HG03460 (cell line): Measurements from ENCODE around the gene INSC.
"Not testable (repeated sequence)": the region's sequence is repeated elsewhere in the genome, so short reads cannot be mapped to it uniquely, and the experiment has no call there.

Experiments
- ATAC-seq: cut with Tn5 transposase; IDR thresholded peaks from one replicate; pipeline ENCODE4 v1.9.1; 2021; ENCODE audit not compliant: unreplicated experiment

The INSC gene, protein sequence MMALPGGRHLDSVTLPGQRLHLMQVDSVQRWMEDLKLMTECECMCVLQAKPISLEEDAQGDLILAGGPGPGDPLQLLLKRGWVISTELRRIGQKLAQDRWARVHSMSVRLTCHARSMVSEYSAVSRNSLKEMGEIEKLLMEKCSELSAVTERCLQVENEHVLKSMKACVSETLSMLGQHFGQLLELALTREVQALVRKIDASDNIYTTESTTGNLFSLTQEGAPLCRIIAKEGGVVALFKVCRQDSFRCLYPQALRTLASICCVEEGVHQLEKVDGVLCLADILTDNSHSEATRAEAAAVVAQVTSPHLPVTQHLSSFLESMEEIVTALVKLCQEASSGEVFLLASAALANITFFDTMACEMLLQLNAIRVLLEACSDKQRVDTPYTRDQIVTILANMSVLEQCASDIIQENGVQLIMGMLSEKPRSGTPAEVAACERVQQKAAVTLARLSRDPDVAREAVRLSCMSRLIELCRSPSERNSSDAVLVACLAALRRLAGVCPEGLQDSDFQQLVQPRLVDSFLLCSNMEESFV

DNA sequence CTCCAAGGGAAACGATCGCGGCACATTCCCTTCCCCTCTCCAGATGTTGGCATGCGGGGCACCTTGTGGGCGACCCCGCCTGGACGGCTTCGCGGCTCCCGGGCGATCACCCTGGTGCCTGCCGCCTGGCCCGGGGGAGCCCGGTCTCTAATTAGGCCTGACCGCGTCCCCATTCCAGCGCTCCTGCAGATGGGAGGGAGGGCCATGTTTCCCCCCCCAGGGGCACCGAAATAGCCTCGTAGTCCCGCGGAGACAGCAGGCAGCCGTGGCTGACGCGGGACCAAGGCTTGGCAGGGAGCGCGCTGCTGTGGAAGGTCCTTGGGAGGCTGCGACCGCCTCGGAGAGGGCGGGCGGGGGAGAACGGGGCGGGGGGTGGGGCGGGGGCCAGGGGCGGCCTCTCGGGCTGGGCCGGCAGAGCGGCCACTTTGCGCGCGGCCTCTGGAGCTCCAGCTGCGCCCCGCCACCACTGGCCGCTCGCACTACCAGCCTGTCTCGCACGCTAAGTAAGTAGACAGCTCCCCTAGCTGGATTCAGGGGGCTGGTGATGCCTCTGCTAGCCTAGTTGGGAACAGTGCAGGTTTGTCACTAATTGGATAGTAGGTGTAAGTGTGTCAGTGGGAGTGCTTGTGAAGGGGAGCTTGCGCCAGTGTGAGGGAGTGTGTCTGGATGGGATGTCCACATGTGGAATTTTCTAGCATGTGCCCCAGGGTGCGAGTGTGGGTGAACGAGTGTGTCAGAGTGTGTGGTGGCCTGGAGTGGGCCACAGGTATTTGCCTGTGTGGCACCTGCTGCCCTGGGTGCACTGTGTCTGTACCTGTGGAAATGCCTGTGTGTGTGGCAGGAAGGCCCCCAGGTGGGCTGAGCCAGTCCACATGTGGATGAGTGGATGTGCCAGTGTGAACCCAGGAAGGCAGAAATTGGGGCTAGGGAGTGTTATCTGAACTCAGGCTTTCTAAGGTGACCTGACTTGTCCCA lies at the start of gene INSC:
Gene INSC (plus strand): TSS at position 423 of the 975 bp plus-strand sequence. CDS start 34,252 bp downstream, outside the sequence.
- no peak for ATAC-seq

DNA sequence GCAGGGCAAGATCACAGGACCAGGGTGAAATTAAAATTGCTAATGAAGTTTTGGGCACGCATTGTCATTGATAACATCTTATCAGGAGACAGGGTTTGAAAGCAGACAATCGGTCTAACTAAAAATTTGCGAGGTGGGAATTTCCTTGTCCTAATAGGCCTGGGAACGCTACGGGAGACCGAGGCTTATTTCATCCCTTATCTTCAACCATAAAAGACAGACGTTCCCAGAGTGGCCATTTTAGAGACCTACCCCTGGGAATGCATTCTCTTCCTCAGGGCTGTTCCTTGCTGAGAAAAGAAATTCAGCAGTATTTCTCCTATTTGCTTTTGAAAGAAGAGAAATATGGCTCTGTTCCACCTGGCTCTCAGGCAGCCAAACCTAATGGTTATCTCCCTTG lies 45.0 kb upstream of the INSC start:
- ATAC-seq, result not testable (repeated sequence)

- ATAC-seq, result no peak
Observed at GRCh38 chr11:15071556-15072255, 43.0 kb upstream of the INSC start.

- ATAC-seq, result no peak
Observed at GRCh38 chr11:15072551-15073143, 42.1 kb upstream of the INSC start.

- no peak for ATAC-seq
Observed at GRCh38 chr11:15073361-15074205, 41.1 kb upstream of the INSC start, which contains the start of gene CALCB. Gene CALCB (plus strand): TSS chr11:15073593. CDS start chr11:15074719, 1,126 bp downstream.

- ATAC-seq, result peak; percentile 86
Observed at GRCh38 chr11:15074206-15075161, 40.2 kb upstream of the INSC start.

GRCh38 chr11:15075162-15075526 lies 39.6 kb upstream of the INSC start:
- no peak for ATAC-seq

DNA sequence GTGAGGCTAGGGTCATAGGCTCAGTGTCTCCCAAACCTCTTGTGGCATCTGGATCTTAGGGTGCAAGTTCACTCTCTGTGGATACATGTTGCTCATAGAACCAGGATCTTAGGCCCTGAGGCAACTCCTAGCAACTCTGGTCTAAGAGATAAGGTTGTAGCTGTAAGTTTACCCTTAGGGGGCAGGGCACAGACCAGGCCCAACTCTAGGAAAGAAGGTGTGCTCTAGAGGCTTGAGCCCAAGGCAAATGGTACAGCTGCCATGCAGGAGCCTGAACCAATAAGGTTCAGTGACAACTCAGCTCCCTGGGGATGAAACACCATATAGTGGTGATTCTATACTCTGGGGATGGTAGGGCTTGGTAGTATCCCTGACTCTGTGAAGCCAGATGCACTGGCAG lies 23.5 kb upstream of the INSC start:
- no peak for ATAC-seq

DNA sequence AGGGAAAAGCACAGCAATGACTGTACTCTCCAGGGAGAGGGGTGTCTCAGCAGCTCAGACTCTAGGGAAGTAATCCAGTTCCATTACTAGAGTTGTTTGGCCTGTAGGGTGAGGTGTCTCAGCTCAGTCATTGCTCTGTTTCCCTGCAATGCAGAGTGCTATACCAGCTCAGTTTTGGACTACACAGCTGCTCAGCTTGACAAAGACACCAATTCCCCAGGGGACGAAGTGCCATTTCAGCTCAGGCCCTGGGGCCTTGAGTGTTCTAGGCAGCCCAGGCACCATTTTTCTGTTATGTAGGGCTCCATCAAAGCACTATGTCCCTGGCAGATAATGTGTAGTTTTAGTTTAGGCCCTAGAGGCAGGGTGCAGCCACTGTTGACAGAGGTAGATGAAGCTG lies 23.1 kb upstream of the INSC start:
- ATAC-seq, result no peak

- no peak for ATAC-seq
Observed at GRCh38 chr11:15093432-15093831, 21.3 kb upstream of the INSC start.

DNA sequence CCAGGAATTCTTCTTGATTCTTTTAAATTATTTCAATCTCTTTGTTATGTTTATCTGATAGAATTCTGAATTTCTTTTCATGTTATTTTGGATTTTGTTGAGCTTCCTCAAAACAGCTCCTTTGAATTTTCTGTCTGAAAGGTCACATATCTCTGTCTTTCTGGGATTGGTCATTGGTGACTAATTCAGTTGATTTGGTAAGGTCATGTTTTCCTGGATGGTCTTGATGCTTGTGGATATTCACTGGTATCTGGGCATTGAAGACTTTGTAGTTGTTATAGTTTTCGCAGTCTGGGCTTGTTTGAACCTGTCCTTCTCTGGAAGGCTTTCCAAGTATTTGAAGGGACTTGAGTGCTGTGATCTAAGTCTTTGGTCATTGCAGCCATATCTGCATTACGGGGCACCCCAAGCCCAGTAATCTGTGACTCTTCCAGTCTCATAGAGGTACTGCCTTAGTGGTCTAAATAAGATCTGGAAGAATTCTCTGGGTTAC lies 18.9 kb upstream of the INSC start:
- ATAC-seq, result no peak

GRCh38 chr11:15097411-15097810 lies 17.3 kb upstream of the INSC start:
- no peak for ATAC-seq

DNA sequence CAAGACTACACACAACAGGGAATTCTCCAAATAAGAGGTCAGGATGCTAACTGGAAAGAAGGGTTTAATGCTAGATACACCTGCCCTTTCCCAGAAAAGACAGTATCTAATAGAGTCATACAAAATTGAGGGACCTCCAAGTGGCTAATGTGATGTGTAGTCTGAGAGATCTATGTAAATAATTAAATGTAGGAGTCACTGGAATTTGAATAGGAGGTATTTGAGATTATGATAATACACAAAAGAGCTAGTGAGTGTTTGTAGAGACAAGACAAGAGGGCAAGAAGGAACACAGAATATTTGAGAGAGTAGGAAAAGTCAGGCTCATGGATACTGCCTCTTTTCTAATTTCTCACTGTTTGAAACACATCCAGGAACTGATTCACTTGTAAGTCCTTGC lies 15.5 kb upstream of the INSC start:
- no peak for ATAC-seq

DNA sequence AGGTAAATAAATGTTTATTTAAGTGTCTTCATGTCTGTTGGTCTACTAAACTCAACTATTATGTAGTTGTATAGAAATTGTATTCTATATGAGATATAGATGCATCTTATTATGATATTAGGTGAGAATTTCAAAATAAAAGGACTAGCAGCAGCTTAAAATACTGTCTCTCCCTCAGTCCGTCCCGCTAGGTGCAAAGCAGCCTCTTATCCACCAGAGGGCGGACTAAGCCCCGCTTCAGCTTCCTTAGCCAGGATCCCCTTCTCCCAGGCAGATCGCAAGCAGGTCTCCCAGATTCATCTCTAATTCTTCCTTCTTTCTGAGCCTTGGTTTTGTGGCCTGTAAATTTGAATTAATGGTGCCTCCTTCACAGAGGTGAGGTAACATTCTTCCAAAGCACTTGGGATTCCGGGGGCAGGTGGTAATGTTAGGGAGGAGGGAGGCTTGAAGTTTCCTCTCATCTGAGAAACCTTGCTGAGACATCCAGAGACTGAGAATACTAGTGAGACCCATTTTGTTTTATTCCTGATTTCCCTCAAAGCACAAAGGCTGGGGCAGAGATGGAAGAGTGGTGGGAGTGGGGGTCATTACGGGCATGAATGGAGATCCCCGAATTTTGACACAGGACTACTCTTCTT lies 13.5 kb upstream of the INSC start:
- peak; percentile 80 for ATAC-seq

- no peak for ATAC-seq
Observed at GRCh38 chr11:15104166-15104565, 10.6 kb upstream of the INSC start.

DNA sequence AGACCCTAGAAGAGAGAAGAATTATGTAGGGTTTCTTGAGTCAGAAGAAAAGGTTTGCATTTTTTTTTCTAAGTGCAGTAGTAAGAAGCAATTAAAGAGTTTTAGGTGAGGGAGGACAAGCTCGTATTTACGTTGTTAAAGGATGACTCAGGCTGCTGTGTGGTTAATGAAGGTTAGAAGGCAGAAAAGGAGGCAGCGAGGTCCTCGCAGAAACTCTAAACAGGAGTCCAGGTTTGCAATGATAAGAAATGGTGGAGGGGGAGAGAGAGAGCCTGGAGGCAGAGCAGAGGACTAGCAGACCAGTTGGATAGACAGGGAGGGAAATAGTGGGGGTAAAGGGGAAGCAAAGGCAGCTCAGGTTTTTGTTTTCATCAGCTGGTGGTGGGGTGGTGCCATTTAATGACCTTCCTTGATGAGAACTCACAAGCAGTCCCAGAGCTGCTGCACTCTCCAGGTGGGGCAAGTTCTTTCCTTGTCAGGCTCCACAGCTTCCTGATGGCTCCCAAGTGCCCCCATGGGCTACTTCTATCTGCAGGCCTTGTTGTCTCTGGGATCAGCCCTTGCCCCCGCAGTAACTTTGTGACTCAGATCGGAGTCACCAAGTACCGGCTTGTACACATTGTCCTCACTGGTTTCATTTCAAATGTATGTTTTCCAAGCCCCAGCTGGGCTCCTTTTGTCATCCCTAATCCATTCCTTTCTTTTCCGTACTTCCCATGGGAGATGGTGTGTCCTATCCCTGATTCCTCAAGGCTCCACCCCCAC lies 8.3 kb upstream of the INSC start:
- ATAC-seq, result no peak
